ENCODE measurements around the gene WDR6. TPM values are rescaled to one million over a fixed set of nuclear protein-coding genes. Genes with fewer than 3 reads are reported as not detected.

WDR6 gene
- total RNA-seq, 2 experiments from 2014 or later = 119 to 120 TPM

DNA sequence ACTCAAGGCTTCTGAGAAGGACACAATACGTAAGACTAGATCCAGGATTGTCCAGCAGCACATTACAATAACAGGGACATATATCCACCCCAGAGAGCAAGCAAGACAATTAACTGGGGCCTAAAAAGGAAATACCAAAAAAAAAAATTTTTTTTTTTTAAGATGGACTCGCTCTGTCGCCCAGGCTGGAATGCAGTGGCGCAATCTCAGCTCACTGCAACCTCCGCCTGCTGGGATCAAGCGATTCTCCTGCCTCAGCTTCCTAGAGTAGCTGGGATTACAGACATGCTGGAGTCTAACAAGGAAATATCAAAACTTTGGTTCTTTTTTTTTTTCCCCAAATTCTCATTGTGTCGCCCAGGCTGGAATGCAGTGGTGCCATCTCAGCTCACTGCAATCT lies 50.8 kb downstream of the WDR6 start:
- no peaks in the 10 kb centered on the region for H3K27me3 Mint-ChIP-seq (ENCODE audit: low read depth)
- no peaks in the 10 kb centered on the region for H3K9me3 Mint-ChIP-seq
- H3K4me1 Mint-ChIP-seq (ENCODE audit: low read depth) = no peaks in the 10 kb centered on the region
- intact Hi-C loops (cut with micrococcal nuclease) = no loop called here
- DNase-seq = no peak
- H3K27ac Mint-ChIP-seq = no peak overlapping the region
- H3K36me3 Mint-ChIP-seq (ENCODE audit: low read depth) = peaks cover 23% of the 10 kb centered on the region
- CTCF ChIA-PET = interaction anchor here (0.7 kb wide), 1 partner anchor 477 kb away, joined by 3 read pairs; no protein-coding TSS in a partner anchor
- no peak overlapping the region for H3K4me3 Mint-ChIP-seq

Small RNA genes within 50 kb of the gene (microRNA-seq; reads per million reads assigned to microRNA genes)
- gene MIR191 (ENCODE audit: borderline microRNAs expressed, borderline replicate concordance) (10,261 reads per million, percentile 96 among the genes with 10 or more reads in this experiment), gene MIR425 (ENCODE audit: borderline microRNAs expressed, borderline replicate concordance) (3,624 reads per million, percentile 93 among the genes with 10 or more reads in this experiment)

Other genes starting within 250 kb of the WDR6 start
- gene PRKAR2A, start 159.5 kb upstream of the WDR6 start, total RNA-seq = 10 to 100 TPM; 18.5 to 21.7 TPM
- 10 to 100 TPM; 12.9 to 16.2 TPM for gene SLC25A20, start 108.5 kb upstream of the WDR6 start, total RNA-seq
- gene ARIH2, start 88.5 kb upstream of the WDR6 start, total RNA-seq = 10 to 100 TPM; 96.1 to 99.1 TPM
- 10 to 100 TPM; 20.2 to 21.7 TPM for gene P4HTM, start 17.1 kb upstream of the WDR6 start, total RNA-seq
- gene DALRD3, start 11.2 kb downstream of the WDR6 start, total RNA-seq = 10 to 100 TPM; 19.5 to 19.7 TPM
- 100 to 1,000 TPM; 113 to 115 TPM for gene NDUFAF3, start 14.7 kb downstream of the WDR6 start, total RNA-seq
- 100 to 1,000 TPM; 565 to 593 TPM for gene IMPDH2, start 22.0 kb downstream of the WDR6 start, total RNA-seq
- 100 to 1,000 TPM; 100 to 111 TPM for gene QRICH1, start 86.7 kb downstream of the WDR6 start, total RNA-seq
- gene QARS1, start 97.4 kb downstream of the WDR6 start, total RNA-seq = 100 to 1,000 TPM; 265 to 281 TPM
- 10 to 100 TPM; 44.3 to 46.5 TPM for gene USP19, start 113.4 kb downstream of the WDR6 start, total RNA-seq
- gene LAMB2, start 125.7 kb downstream of the WDR6 start, total RNA-seq = not detected
- 10 to 100 TPM; 11.8 to 12.8 TPM for gene CCDC71, start 158.9 kb downstream of the WDR6 start, total RNA-seq
- 1 to 10 TPM; 1.8 to 2.4 TPM for gene KLHDC8B, start 164.2 kb downstream of the WDR6 start, total RNA-seq